ENCODE measurements around the gene CRISP1.
"Not testable (repeated sequence)": the region's sequence is repeated elsewhere in the genome, so short reads cannot be mapped to it uniquely, and the experiment has no call there.

Gene CRISP1

DNA sequence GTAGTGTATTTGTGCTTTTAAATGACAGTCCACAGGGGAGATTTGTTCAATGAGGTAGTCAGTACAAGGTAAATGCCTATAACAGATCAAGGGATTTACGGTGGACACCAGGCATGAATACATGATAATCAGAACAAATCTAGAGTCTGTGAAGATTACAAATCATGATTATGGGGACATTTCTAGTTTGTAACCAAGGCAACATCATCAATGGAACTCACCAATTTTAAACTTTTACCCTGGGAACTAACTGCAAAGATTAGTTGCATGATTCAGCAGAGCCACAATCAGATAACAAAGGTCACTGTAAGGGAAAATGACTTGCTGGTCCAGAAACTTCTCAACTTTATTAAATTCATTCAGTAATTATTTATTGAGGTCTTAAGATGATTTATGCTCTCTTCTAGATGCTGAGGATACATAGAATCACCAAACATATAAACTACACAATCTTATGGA lies at the start of gene CRISP1:
CRISP1 (minus strand) TSS at position 51 of the 459 bp plus-strand sequence. CDS start 9,135 bp downstream, outside the sequence.
- DNase-seq (ENCODE audit: low read depth in 4 of 4, low spot score in 1 of 4) = no peak

- no peak for DNase-seq (ENCODE audit: low read depth in 4 of 4, low spot score in 1 of 4)
Measured at GRCh38 chr6:49915035-49915434, 48.7 kb upstream of the CRISP1 start.

- DNase-seq (ENCODE audit: low read depth in 4 of 4, low spot score in 1 of 4) = no peak
Measured at GRCh38 chr6:49913636-49914375, 47.5 kb upstream of the CRISP1 start.

DNA sequence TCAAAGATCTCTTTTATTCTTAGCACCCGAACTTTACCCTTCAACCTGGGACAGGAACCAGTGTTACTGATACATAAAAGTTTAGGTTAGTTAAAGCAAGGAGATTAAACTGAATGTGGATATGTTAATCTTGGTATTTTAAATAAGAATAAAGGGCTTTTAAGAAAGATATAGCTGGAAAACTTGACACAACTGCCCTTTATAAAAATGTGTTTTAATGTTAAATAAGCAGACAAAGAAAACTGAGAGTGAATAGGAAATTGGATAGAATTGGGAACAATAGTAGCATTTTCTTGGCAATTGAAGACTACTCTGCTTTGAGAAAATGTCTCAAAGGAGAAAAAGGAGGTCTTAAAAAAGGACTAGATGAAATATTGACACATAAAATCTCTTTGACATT lies 45.9 kb upstream of the CRISP1 start:
- no peak for DNase-seq (ENCODE audit: low read depth in 4 of 4, low spot score in 1 of 4)

DNA sequence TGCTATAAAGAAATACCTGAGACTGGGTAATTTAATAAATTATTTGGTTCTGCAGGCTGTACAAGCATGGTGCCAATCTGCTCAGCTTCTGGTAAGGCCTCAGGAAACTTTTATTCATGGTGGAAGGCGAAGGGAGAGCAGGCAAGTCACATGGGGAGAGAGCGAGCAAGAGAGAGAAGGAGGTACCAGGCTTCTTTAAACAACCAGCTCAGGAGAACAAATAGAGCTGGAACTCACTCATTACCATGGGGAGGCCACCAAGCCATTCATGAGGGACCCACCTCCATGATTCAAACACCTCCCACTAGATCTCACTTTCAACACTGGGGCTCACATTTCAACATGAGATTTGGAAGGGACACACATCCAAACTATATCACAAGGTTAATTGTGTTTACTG lies 44.9 kb upstream of the CRISP1 start:
- no peak for DNase-seq (ENCODE audit: low read depth in 4 of 4, low spot score in 1 of 4)

DNA sequence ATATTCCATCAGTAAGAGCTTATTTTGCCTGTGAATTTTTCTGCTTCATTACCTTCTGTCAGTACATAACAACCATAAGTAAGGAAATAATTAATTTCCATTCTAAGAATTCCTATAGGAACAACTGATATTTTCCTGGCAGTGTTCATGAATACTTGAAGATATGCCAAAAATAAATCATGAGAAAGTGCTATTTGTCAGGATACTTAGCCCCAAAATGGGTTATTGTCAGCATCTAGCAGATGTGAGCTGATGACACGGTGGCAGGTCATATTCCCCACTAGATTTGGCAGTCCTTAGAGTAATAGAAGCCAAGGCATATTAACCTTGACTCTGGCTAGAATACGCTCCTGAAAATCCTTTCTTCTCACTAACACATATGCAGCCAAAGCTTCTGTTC lies 43.2 kb upstream of the CRISP1 start:
- DNase-seq (ENCODE audit: low read depth in 4 of 4, low spot score in 1 of 4) = no peak

GRCh38 chr6:49906526-49906925 lies 40.2 kb upstream of the CRISP1 start:
- DNase-seq (ENCODE audit: low read depth in 4 of 4, low spot score in 1 of 4) = no peak

GRCh38 chr6:49905296-49905695 lies 39.0 kb upstream of the CRISP1 start:
- DNase-seq (ENCODE audit: low read depth in 4 of 4, low spot score in 1 of 4) = no peak

DNA sequence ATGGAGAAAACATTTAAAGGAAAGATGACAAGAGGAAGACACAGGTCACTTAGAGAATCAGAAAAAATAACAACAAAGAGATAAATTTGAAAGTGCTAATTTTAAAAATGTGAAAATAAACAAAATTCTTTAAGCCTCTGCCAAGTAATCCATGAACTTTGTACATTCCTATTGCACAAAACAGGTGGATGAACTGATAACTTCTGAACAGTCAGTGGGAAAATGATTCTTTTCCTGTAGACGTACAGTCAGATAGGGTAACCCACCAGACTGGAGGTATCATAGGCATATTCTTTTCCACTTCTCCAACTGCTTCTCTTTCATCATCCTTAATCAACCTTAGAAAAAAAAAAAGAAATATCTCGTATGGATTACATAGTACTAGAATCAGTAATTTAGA lies 36.5 kb upstream of the CRISP1 start:
- no peak for DNase-seq (ENCODE audit: low read depth in 4 of 4, low spot score in 1 of 4)

DNA sequence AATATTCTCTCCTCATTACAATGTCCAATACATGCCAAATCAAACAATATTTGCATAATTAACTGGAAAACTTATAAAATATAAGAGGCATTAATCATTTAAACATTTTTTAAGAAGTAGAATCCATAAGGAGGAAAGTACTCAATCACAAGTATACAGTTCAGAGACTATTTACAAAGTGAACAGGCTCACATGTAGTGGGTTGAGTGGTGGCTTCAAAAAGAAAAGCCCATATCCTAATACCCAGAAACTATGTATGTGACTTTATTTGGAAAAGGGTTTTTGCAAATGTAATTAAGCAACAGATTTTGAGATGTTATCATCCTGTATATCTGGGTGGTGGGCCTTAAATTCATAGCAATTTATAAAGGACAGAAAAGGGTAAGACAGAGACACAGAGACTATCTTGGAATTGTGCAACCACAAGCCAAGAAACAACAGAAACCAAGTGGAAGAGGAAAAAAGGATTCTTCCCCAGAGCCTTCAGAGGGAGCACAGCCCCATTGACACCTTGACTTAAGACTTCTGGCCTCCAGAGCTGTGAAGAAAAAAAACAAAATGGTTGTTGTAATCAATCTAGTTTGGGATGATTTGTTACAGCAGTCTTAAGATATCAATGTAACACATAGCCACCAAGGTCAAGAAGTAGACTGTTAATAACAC lies 32.7 kb upstream of the CRISP1 start:
- no peak for DNase-seq (ENCODE audit: low read depth in 4 of 4, low spot score in 1 of 4)

DNA sequence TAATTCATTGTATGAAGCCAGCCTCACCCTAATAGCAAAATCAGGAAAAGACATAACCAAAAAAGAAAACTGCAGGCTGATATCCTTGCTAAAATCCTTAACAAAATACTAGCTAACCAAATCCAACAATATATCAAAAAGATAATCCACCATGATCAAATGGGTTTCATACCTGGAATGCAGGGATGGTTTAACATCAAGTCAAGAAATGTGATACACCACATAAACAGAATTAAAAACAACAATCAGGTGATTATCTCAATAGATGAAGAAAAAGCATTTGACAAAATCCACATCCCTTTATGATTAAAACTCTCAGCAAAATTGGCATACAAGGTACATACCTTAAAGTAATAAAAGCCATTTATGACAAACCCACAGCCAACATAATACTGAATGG lies 29.2 kb upstream of the CRISP1 start:
- not testable (repeated sequence) for DNase-seq (ENCODE audit: low read depth in 4 of 4, low spot score in 1 of 4)

DNA sequence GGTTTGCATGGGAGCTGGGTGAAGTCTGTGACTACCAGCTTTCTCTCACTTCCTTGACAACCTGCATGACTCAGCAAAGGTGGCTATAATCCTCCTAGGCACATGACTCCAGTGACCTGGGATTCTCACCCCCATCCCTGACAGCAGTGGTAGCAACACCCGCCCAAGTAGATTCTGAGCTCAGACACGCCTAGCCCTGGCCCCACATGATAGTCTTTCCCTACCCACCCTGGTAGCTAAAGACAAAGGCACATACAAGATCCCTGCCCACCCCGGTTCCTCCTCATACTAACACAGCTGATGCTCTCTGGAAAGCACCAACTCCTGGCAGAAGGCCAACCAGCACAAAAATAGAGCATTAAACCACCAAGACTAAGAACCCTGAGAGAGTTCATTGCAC lies 25.9 kb upstream of the CRISP1 start:
- DNase-seq (ENCODE audit: low read depth in 4 of 4, low spot score in 1 of 4) = no peak

GRCh38 chr6:49890988-49891387 lies 24.7 kb upstream of the CRISP1 start:
- no peak for DNase-seq (ENCODE audit: low read depth in 4 of 4, low spot score in 1 of 4)

GRCh38 chr6:49888742-49889431 lies 22.6 kb upstream of the CRISP1 start:
- no peak for DNase-seq (ENCODE audit: low read depth in 4 of 4, low spot score in 1 of 4)

GRCh38 chr6:49868951-49869529 lies 2.7 kb upstream of the CRISP1 start:
- no peak for DNase-seq (ENCODE audit: low read depth in 4 of 4, low spot score in 1 of 4)

DNA sequence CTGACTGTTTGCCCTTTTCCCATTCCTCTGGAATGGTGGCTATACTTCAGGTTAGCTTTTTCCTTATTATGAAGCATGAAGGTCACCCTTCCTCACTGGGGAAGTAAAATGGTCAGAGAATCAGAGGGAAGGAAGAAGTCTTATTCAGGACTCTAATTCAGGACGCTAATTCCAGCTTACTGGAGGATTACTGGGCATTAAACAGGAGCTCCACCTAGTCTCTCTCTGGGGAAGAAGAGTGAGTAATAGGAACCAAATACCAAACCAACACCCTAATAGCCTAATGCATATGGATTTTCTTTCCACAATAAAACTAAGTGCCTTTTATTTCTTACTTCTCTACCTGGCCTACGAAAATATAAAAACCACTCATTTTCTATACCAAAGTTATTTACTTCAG lies 10.1 kb downstream of the CRISP1 start:
- DNase-seq (ENCODE audit: low read depth in 4 of 4, low spot score in 1 of 4) = no peak

GRCh38 chr6:49855221-49855620 lies 11.1 kb downstream of the CRISP1 start:
- DNase-seq (ENCODE audit: low read depth in 4 of 4, low spot score in 1 of 4) = no peak

- no peak for DNase-seq (ENCODE audit: low read depth in 4 of 4, low spot score in 1 of 4)
Measured at GRCh38 chr6:49852975-49853374, 13.4 kb downstream of the CRISP1 start.

DNA sequence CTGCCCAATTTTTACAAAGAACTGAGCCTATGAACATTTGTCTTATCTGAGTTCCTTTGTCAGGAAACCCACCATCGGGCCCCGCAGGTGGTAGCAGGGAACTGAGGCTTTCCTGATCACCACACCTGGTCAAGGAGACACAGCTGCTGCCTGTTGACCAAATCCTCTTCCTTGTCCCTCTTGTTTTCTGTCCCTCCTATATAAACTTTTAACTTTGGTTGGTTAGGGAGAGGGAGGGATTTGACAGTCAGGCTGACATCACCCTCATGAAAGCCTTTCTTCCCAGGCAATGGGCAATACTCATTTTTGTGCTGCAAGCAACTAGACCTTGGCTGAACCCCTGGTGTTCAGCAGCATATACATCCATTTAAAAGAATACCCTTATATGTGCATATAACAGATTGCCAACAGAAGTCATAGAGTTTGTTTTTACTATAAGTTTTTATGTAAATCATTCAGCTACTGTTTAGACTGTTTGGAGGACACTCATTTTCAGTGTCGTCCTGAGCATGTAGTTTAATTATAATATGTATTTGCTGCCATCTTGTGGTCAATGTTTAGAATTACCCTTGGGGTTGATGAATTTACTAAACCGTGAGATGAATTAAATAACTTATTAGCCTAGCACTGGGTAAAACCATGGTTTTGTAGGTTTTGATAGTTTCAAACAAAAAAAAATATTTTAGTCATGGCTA lies 17.0 kb downstream of the CRISP1 start:
- no peak for DNase-seq (ENCODE audit: low read depth in 4 of 4, low spot score in 1 of 4)

- DNase-seq (ENCODE audit: low read depth in 4 of 4, low spot score in 1 of 4) = no peak
Measured at GRCh38 chr6:49847673-49848072, 18.7 kb downstream of the CRISP1 start.

DNA sequence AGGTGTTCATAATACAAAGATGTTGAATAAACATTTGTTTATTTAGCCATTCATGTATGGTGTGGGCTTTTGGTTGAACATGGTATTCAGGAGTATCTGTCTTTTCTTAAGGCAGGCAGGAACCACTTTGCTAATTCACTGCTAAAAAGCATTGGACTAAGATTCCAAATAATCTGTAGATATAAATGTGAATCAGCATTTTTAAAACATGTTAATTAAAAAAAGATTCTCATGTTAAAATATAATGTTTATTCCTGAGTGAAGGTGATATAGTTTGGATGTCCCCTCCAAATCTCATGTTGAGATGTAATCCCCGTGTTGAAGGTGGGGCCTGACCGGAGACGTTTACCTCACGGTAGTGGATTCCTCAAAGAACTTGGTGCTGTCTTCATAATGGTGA lies 19.3 kb downstream of the CRISP1 start:
- DNase-seq (ENCODE audit: low read depth in 4 of 4, low spot score in 1 of 4) = no peak

Data from stimulated activated CD4-positive, alpha-beta T cell treated with anti-CD3 and anti-CD28 coated beads, Interleukin-1b, Interleukin-23, amount 100 ng/mL, for 24 hours (primary cell).